K562 (cell line): Measurements from ENCODE around the gene FNBP1. TPM values are rescaled to one million over a fixed set of nuclear protein-coding genes. Genes with fewer than 3 reads are reported as not detected.
A peak's percentile ranks its signal among the peaks of the same experiment; 100 is the strongest.

Experiments used
- CCAR2 ChIP-seq: fragments of 200-400 bp; formaldehyde crosslinking; IDR thresholded peaks from 2 replicates; pipeline ENCODE4 v1.6.1; 2017; ENCODE audit warnings: mild to moderate bottlenecking, low read depth, low read length
- CTCF ChIP-seq, 3 experiments: IDR thresholded peaks in 2 of 3; conservative IDR thresholded peaks in 1 of 3; 2 replicates each; pipeline ENCODE4 v1.5.1; 2011 to 2012; ENCODE audit warnings: low read length in 3 of 3, mild to moderate bottlenecking in 3 of 3, control low read depth in 2 of 3, improper control_type of control experiment in 1 of 3, inconsistent platforms in 1 of 3, low read depth in 1 of 3, mixed read lengths in 1 of 3, moderate library complexity in 1 of 3; ENCODE audit not compliant: insufficient read depth in 2 of 3
- MEIS2 ChIP-seq: fragments of 450-650 bp; IDR thresholded peaks from 2 replicates; pipeline ENCODE4 v1.6.1; 2014; ENCODE audit warnings: mild to moderate bottlenecking; ENCODE audit not compliant: partially characterized antibody
- MGA ChIP-seq: fragments of 450-650 bp; IDR thresholded peaks from 2 replicates; pipeline ENCODE4 v1.6.1; 2016; ENCODE audit warnings: mild to moderate bottlenecking, moderate library complexity
- NONO ChIP-seq, 2 experiments: fragments of 200-400 bp in 1 of 2; fragments of 450-650 bp in 1 of 2; formaldehyde crosslinking in 1 of 2; IDR thresholded peaks; 2 replicates each; pipeline ENCODE4 v1.6.1; 2017; ENCODE audit warnings: low read depth in 2 of 2, mild to moderate bottlenecking in 2 of 2, moderate library complexity in 2 of 2, low read length in 1 of 2
- SMARCC2 ChIP-seq: fragments of 450-650 bp; IDR thresholded peaks from 2 replicates; pipeline ENCODE4 v1.6.1; 2017; ENCODE audit warnings: antibody characterized with exemption, moderate library complexity, mild to moderate bottlenecking, low read depth
- ZEB2 ChIP-seq: fragments of 450-650 bp; IDR thresholded peaks from 2 replicates; pipeline ENCODE4 v1.6.1; 2016
- polyA plus RNA-seq, 8 experiments: library from polyadenylated mRNA; depleted of rRNA in 4 of 8; stranded (reverse) in 5 of 8; unstranded in 3 of 8; fragments of >200 nt; fragmentation: Nextera tagmentation in 2 of 8; fragmentation: Illumina TruSeq in 1 of 8; extraction: Ambion mirVana in 2 of 8; extraction: Trizol in 1 of 8; gene quantifications; 2 replicates each; pipeline versions ENCODE4 v1.2.1 to v1.2.3, GENCODE V29; 2011 to 2014; ENCODE audit warnings: inconsistent platforms in 1 of 8, missing spikeins in 1 of 8
- total RNA-seq, 7 experiments: library from RNA; depleted of rRNA in 6 of 7; stranded (reverse); fragments of >200 nt in 6 of 7; fragmentation: Illumina TruSeq in 2 of 7; extraction: Trizol in 2 of 7; gene quantifications; 2 replicates each; pipeline versions ENCODE4 v1.2.1 to v1.2.3, GENCODE V29; 2011 to 2021; ENCODE audit warnings: low replicate concordance in 1 of 7

Gene FNBP1
- total and polyA plus RNA-seq, 9 of the 15 experiments (the other 6 are each of a cell fraction or from before 2014, with no cell fraction given), result 1.8 to 14.9 (median 7.6) TPM

GRCh38 chr9:129954868-129955550, 88.0 kb downstream of the FNBP1 start (continued):
- TF ChIP-seq MGA (no peak), SMARCC2 (peak; percentile 78), CCAR2 (no peak), NONO (IDR thresholded peaks at IDR 0.05; ENCODE audit: low read depth in 2 of 2, low read length in 1 of 2) (0 out of 4 replicates have a peak, but pooled peaks of 1 of the 2 experiments have one; percentile 24), ZEB2 (0 out of 2 replicates have a peak, but pooled peaks have one; percentile 40), CTCF (IDR thresholded peaks at IDR 0.05 in 2 of 3, conservative IDR thresholded peaks at IDR 0.05 in 1 of 3; ENCODE audit: insufficient read depth in 2 of 3, low read depth in 1 of 3, low read length in 3 of 3) (0 out of 6 replicates have a peak, but pooled peaks of 1 of the 3 experiments have one; percentile 1), MEIS2 (peak; percentile 17)
